ENCODE data around the gene FYN.
"Not testable (repeated sequence)": the region's sequence is repeated elsewhere in the genome, so short reads cannot be mapped to it uniquely, and the experiment has no call there.

Gene FYN

DNA sequence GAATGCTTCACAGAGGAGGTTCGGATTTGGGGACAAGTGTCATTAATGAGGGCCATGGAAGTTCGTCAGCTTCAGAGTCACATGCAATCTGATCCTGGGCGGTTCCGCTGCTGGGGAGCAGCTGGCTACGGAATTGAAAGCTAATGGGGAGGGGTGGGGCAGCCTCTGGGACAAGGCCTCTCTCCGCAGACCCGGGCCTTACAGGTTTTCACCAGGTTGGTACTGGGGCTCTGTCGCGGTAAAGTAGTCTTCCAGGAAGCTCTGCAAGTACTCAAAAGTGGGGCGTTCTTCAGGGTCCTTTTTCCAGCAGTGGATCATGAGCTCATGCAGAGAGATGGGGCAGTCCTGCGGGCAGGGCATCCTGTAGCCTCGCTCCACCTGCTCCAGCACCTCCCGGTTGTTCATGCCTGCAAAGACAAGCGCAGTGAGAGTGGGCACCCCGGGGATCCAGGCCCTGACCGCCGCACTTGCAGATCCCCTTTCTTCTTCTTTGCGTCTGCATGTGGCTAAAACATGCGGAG is 211.7 kb downstream of the FYN start:
- DNase-seq (ENCODE audit: low spot score): no peak

GRCh38 chr6:111660531-111660930 is 212.7 kb downstream of the FYN start:
- DNase-seq (ENCODE audit: low spot score): no peak

DNA sequence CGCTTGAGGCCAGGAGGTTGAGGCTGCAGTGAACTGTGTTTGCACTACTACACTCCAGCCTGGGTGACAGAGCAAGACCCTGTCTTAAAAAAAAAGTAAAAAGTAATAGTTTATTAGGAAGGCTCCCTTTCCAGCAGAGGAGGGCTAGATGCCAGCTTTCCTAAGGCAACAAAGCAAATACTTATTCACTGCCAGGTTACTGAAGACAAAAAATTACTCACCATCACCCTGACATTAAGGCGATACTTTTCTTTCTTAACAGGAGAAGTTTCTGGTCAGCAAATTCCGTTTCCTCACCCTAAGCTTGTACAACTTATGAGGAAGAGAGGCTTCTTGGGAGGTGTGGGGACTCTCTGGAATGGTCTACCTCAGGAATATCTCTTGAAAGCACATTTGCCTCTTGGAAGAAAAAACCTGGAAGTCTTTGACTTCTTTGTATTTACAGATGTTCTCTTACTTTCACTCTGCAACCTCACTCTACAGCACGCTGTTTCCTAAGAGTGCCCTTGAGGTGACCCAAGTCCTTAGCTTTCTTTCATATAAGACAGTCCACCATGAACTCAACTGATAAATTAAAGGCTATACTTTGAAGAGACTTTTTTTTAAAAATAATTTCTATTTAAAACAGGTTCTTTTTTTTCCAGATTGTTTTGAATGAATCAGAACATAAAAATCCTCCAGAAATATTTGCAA is 214.6 kb downstream of the FYN start:
- no peak for DNase-seq (ENCODE audit: low spot score)

DNA sequence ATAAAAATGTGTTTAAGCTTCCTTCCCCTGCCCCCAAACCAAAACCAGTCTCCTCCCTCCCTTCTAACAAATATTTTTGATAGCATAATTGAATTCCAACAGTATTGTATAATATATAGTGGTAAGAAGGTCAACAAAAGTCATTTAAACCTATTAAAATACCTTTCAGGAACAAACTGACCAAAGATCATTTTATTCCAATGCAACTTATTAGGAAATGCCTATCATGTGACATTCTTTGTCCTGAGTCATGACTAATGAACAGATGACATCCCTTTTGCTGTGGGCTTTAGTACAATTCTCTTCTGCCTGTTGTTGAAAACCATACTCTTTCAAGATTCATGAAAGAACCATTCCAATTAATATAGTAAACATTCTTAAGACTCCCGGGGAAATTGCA is 216.1 kb downstream of the FYN start:
- no peak for DNase-seq (ENCODE audit: low spot score)

- DNase-seq (ENCODE audit: low spot score): no peak
These were observed 219.3 kb downstream of the FYN start for GRCh38 chr6:111653979-111654378.

DNA sequence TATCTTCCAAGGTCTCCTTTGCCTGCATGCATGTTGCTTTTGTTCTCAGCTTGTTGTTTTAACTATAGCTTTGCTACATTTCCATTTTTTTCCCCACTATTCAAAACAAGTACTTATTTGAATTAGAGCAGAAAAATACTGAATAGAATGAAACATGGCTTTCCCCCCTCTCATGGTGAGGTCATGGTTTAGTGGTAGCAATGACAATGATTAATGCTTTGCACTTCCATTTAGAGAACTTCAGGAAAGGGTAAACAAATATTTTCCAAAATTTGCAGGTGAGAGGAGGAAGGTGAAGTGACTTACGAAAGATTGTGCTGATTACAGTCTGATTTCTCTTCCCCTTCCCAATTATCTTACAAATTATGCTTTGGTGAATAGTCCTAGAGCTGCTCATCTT is 219.8 kb downstream of the FYN start:
- DNase-seq (ENCODE audit: low spot score): no peak

DNA sequence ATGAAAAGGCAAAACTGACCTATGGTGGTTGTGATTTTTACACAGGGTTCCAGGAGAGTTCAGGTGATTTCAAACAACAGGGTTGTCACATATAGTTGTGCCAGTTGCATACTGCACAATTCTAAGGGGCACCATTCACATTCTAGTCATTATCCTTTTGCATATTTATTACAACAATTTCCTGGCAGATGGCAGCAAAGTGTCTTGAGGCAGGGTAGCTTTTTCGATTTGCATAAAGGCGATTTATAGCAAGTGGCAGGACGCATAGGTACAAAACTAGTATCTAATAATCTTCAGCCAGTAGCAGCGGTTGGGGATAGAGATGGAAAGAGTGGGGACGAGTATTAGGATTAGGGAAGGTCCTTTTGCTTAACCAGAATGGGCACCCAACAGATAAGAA is 221.1 kb downstream of the FYN start:
- DNase-seq (ENCODE audit: low spot score): no peak

- DNase-seq (ENCODE audit: low spot score): no peak
These were observed 221.8 kb downstream of the FYN start for GRCh38 chr6:111651185-111652034.

DNA sequence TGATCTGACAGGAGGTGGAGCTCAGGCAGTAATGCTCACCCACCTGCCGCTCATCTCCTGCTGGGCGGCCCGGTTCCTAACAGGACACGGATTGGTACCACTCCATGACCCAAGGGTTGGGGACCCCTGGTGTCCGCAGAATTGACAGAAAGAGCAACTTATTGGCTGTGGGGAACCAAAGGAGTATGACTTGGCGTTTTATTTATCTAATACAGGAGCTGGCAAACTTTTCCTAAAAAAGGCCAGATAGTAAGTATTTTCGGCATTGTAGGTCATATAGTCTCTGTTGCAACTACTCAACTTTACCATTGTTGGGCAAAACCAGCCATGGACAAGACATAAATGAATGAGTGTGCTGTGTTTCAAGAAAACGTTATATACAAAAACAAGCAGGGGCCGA is 223.2 kb downstream of the FYN start:
- DNase-seq (ENCODE audit: low spot score): no peak

- DNase-seq (ENCODE audit: low spot score): no peak
These were observed 225.2 kb downstream of the FYN start for GRCh38 chr6:111648100-111648499.

- no peak for DNase-seq (ENCODE audit: low spot score)
These were observed 226.3 kb downstream of the FYN start for GRCh38 chr6:111646942-111647341.

DNA sequence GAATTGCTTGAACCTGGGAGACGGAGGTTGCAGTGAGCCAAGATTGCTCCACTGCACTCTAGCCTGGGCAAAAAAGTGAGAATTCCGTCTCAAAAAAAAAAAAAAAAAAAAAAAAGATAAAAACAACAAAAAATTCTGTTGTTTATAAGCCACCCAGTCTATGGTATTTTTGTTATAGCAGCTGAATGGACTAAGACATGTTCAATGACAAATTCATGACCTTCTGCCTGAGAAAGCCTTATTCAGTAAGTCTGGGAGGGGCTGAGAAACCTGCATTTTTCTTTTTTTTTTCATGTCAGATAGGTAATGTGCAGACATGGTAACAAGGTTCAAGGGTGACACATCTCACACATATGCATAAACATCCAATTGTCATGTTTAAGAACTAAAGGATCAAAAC is 227.2 kb downstream of the FYN start:
- DNase-seq (ENCODE audit: low spot score): no peak

DNA sequence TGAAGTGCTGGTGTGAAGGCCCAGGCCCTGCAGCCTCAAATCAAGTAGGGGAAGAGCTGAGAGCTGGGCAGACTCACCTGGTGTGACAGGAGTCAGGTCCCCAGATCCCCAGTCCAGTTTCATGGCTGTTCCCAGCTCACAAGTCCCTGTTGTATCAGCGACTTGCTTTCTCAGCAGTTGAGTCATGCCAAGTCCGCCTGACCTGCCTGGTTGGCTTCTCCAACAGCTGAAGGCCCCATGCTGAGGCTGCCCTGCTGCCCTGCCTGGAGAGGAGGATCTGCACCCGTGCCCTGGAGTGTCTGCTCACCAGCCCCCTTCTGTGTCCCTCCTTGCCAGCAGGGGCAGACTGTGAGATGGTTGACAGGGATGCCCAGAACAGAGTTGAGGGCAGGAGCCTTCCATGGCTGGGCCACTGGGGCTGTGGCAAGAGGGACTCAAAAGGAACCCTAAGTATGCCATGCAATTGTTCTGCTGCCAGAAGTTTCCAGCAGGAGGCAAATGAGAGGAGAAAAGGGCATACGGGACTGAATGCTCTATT is 228.3 kb downstream of the FYN start:
- DNase-seq (ENCODE audit: low spot score): no peak

GRCh38 chr6:111642463-111643158 is 230.6 kb downstream of the FYN start:
- peak; percentile 81 for DNase-seq (ENCODE audit: low spot score)

GRCh38 chr6:111639266-111639665 is 234.0 kb downstream of the FYN start:
- DNase-seq (ENCODE audit: low spot score): no peak

DNA sequence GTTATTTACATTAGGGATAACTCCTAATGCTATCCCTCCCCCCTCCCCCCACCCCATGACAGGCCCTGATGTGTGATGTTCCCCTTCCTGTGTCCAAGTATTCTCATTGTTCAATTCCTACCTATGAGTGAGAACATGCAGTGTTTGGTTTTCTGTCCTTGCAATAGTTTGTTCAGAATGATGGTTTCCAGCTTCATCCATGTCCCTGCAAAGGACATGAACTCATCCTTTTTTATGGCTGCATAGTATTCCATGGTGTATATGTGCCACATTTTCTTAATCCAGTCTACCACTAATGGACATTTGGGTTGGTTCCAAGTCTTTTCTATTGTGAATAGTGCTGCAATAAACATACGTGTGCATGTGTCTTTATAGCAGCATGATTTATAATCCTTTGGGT is 238.3 kb downstream of the FYN start:
- DNase-seq (ENCODE audit: low spot score): not testable (repeated sequence)

GRCh38 chr6:111633822-111634221 is 239.4 kb downstream of the FYN start:
- DNase-seq (ENCODE audit: low spot score): no peak

DNA sequence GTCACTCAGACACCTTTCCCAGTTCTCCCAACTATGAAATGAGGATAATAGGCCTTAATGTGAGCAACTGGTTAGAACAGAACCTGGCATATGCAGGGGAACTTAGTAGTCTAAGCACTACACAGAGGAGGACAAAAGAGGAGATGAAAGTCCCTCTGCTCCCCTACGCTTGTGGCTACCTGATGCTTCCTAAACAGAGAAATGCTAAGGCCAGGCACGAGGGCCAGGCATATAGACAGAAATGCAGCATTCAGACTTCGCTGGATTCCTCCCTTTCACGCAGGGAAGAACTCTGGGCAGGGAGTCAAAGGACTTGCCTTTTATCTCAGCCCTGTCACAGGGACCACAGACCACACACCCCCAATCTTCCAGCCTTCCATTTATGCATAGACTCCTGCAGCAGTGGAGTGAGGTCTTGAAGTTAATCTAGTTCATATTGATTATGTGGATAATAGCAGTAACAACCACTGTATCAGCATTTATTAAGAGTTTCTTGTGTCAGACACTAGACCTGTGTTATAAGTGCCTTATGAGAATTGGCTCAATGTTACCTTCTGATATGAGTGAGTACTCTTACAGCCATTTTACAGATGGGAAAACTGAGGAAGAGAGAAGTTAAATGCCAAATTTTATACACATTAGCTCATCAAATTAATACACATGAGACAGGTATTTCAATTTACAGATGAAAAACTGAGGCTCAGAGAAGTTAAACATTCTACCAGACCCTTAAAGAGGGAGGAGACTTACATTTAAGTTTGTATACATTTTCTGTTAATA is 240.6 kb downstream of the FYN start:
- DNase-seq (ENCODE audit: low spot score): no peak

GRCh38 chr6:111631903-111632460 is 241.3 kb downstream of the FYN start:
- DNase-seq (ENCODE audit: low spot score): no peak

GRCh38 chr6:111631018-111631417 is 242.2 kb downstream of the FYN start:
- DNase-seq (ENCODE audit: low spot score): no peak

DNA sequence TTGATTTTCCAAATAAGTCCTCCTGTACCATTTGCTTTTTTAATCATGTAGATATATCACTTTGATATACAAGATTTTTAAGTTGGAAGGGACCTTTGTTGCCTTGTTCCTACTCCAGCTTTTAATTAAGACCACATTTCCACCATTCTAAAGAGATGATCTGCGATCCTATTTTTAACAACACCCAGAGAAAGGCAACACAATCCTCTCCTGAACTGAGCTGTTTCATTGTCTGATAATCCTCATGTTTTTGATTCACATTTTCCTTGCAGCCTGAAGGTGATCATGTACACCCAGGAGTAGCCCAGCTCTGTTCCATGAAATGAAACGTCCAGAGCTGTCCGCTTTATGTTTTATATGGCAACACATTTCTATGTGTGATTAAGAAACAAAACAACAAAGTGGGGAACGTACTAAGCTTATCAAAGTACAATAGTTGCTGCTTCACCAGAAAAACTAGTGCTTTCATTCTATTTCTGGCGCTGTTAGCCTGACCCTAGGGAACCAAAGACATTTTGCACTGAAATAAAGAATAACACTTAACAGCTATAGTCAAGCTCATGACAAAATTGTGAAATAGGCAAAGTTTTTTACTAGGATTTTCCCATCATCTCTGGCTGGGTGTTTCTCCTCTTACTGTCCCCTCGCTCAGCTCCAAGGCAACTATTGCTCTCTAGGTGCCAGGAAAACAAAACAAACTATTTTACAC is 245.0 kb downstream of the FYN start:
- no peak for DNase-seq (ENCODE audit: low spot score)

Data from pons (tissue), 1 donor.